PC-3 (cell line): ENCODE data around the gene SREK1. TPM values are rescaled to one million over a fixed set of nuclear protein-coding genes. Genes with fewer than 3 reads are reported as not detected.

Experiments
- ATAC-seq: fragments of 200-7000 bp; cut with Tn5 transposase; 2 replicates; pipeline ENCODE4 v1.9.1; 2020; ENCODE audit warnings: mild to moderate bottlenecking, moderate library complexity
- BruUV-seq: library from RNA; stranded (reverse); fragments of 400-500 nt; replicated peaks from 2 replicates; lab custom pipeline; 2021; lab: Mats Ljungman, UMichigan
- CTCF ChIA-PET: fragments of 300-600 bp; sonication (Branson Sonifier 250); formaldehyde crosslinking; loops from one replicate; lab custom pipeline; 2022; ENCODE audit warnings: antibody characterized with exemption; lab: Charles Lee
- POLR2A ChIA-PET: fragments of 300-600 bp; sonication (Branson Sonifier 250); formaldehyde crosslinking; loops from one replicate; lab custom pipeline; 2022; ENCODE audit warnings: antibody characterized with exemption; ENCODE audit not compliant: unreplicated experiment; lab: Charles Lee
- DNase-seq: peaks from one replicate; pipeline ENCODE4 v3.0.0-alpha.2; 2015
- H2AFZ ChIP-seq: fragments of 300-600 bp; sonication (generic); 2 replicates; pipeline ENCODE4 v1.6.0; 2016; ENCODE audit warnings: antibody characterized with exemption, low read length
- H3F3A ChIP-seq: fragments of 300-600 bp; sonication (generic); one replicate; pipeline ENCODE4 v1.6.0; 2017; ENCODE audit warnings: antibody characterized with exemption, low read length, control low read depth, mild to moderate bottlenecking; ENCODE audit not compliant: unreplicated experiment
- H3K27ac ChIP-seq: fragments of 300-600 bp; sonication (generic); 2 replicates; pipeline ENCODE4 v1.5.1; 2016; ENCODE audit warnings: mild to moderate bottlenecking, low read length
- H3K27me3 ChIP-seq: fragments of 300-600 bp; sonication (generic); 2 replicates; pipeline ENCODE4 v1.6.1; 2016; ENCODE audit warnings: low read length, mixed read lengths
- H3K36me3 ChIP-seq: fragments of 300-600 bp; sonication (generic); 2 replicates; pipeline ENCODE4 v1.6.1; 2016; ENCODE audit warnings: low read depth, mixed run types, low read length, mixed read lengths
- H3K4me1 ChIP-seq: fragments of 300-600 bp; sonication (generic); 2 replicates; pipeline ENCODE4 v1.5.1; 2016; ENCODE audit warnings: low read length; ENCODE audit not compliant: insufficient read depth
- H3K4me2 ChIP-seq: fragments of 300-600 bp; sonication (generic); 2 replicates; pipeline ENCODE4 v1.6.0; 2016; ENCODE audit warnings: low read length
- H3K4me3 ChIP-seq: fragments of 300-600 bp; sonication (generic); 2 replicates; pipeline ENCODE4 v1.5.1; 2016; ENCODE audit warnings: mild to moderate bottlenecking, low read length, mixed read lengths
- H3K79me2 ChIP-seq: fragments of 300-600 bp; sonication (generic); 2 replicates; pipeline ENCODE4 v1.6.1; 2017; ENCODE audit warnings: low read length, mixed read lengths
- H3K9ac ChIP-seq: fragments of 300-600 bp; sonication (generic); 2 replicates; pipeline ENCODE4 v1.6.0; 2016; ENCODE audit warnings: mild to moderate bottlenecking, low read length
- H3K9me2 ChIP-seq: fragments of 300-600 bp; sonication (generic); replicated peaks from 2 replicates; pipeline ENCODE4 v1.6.1; 2016; ENCODE audit warnings: mixed run types, low read length, mixed read lengths
- H3K9me3 ChIP-seq: fragments of 300-600 bp; sonication (generic); 2 replicates; pipeline ENCODE4 v1.6.1; 2016; ENCODE audit warnings: low read length, mixed read lengths
- H4K20me1 ChIP-seq: fragments of 300-600 bp; sonication (generic); 2 replicates; pipeline ENCODE4 v1.6.1; 2016; ENCODE audit warnings: low read length, mixed read lengths
- EZH2 ChIP-seq: fragments of 300-600 bp; sonication (generic); IDR thresholded peaks from one replicate; pipeline ENCODE4 v1.6.1; 2017; ENCODE audit warnings: antibody characterized with exemption, mild to moderate bottlenecking, low read length; ENCODE audit not compliant: unreplicated experiment
- EZH2phosphoT487 ChIP-seq: fragments of 300-600 bp; sonication (generic); IDR thresholded peaks from 2 replicates; pipeline ENCODE4 v1.6.1; 2018; ENCODE audit warnings: mild to moderate bottlenecking, antibody characterized with exemption, low read length, borderline replicate concordance
- intact Hi-C: fragments of 100-400 bp; cut with micrococcal nuclease; formaldehyde crosslinking; loops from 2 replicates; pipeline ENCODE4 v1.9.0; 2023
- total RNA-seq: library from RNA; depleted of rRNA; stranded (reverse); fragments of >200 nt; gene quantifications from 2 replicates; pipeline ENCODE4 v1.2.3, GENCODE V29; 2014
- TF ChIP-seq, protein P1 (sequence below): fragments of 300-600 bp; sonication (generic); conservative IDR thresholded peaks from 2 replicates; pipeline ENCODE4 v1.5.1; 2017; ENCODE audit warnings: antibody characterized with exemption, low read depth, mild to moderate bottlenecking, low read length

Gene SREK1
- total RNA-seq, 1 experiment from 2014 or later, result 43.1 TPM

DNA sequence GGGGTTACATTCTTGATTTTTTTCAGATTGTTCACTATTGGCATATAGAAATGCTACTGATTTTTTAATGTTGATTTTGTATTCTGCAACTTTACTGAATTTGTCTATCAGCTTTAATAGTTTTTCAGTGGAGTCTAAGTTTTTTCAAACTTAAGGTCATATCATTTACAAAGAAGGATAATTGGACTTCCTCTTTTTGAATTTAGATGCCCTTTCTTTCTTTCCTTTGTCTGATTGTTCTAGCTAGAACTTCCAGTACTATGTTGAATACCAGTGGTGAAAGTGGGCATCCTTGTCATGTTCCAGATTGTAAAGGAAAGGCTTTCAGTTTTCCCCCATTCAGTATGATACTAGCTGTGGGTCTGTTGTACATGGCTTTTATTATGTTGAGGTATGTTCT is 49.3 kb downstream of the SREK1 start:
- Histone ChIP-seq H3K4me3 (no peak overlapping the region), H2AFZ (no peak overlapping the region), H3K9ac (no peak overlapping the region), H3K79me2 (no peaks in the 10 kb centered on the region), H3K27me3 (no peaks in the 10 kb centered on the region), H3F3A (no peaks in the 10 kb centered on the region), H3K4me1 (no peaks in the 10 kb centered on the region), H3K4me2 (no peak overlapping the region), H3K36me3 (no peaks in the 10 kb centered on the region), H3K9me3 (no peaks in the 10 kb centered on the region), H3K27ac (no peak overlapping the region), H4K20me1 (no peaks in the 10 kb centered on the region), H3K9me2 (no peaks in the 10 kb centered on the region)
- ChIA-PET CTCF (no interaction called here), POLR2A (no interaction called here)
- no TSS peak for BruUV-seq
- intact Hi-C loops, result no loop called here
- ATAC-seq (no peak), DNase-seq (no peak)
- TF ChIP-seq, protein P1, sequence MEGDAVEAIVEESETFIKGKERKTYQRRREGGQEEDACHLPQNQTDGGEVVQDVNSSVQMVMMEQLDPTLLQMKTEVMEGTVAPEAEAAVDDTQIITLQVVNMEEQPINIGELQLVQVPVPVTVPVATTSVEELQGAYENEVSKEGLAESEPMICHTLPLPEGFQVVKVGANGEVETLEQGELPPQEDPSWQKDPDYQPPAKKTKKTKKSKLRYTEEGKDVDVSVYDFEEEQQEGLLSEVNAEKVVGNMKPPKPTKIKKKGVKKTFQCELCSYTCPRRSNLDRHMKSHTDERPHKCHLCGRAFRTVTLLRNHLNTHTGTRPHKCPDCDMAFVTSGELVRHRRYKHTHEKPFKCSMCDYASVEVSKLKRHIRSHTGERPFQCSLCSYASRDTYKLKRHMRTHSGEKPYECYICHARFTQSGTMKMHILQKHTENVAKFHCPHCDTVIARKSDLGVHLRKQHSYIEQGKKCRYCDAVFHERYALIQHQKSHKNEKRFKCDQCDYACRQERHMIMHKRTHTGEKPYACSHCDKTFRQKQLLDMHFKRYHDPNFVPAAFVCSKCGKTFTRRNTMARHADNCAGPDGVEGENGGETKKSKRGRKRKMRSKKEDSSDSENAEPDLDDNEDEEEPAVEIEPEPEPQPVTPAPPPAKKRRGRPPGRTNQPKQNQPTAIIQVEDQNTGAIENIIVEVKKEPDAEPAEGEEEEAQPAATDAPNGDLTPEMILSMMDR, result no peak
- no peak for TF ChIP-seq EZH2
- TF ChIP-seq EZH2phosphoT487, result no peak

DNA sequence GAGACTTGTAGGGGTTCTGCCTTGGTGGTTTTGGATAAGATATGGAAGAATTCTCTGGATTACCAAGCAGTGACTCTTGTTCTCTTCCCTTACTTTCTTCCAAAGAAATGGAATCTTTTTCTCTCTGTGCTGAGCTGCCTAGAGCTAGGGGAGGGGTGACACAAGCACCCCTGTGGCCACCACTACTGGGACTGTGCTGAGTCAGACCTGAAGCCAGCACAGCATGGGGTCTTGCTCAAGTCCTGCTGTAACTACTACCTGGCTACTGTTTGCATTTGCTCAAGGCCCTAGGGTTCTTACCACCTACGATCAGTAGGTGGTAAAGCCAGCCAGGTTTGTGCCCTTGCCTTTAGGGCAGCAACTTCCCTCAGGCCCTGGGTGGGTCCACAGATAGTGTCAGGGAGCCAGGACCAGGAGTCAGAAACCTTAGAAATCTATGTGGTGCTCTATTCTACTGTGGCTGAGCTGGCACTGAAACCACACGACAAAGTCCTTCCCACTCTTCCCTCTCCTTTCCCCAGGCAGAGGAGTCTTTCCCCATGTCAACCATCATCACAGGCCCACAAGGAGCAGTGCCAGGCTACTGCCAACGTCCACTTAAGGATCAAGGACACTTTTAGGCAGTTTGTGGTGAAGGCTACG is 53.8 kb downstream of the SREK1 start:
- no peaks in the 10 kb centered on the region for H3F3A ChIP-seq
- intact Hi-C loops, result no loop called here
- CTCF ChIA-PET, result no interaction called here
- DNase-seq (no peak), ATAC-seq (no peak)
- no peak overlapping the region for H3K4me3 ChIP-seq
- no peaks in the 10 kb centered on the region for H3K4me1 ChIP-seq
- no peaks in the 10 kb centered on the region for H3K9me2 ChIP-seq
- no peaks in the 10 kb centered on the region for H3K36me3 ChIP-seq
- BruUV-seq, result no TSS peak
- no peaks in the 10 kb centered on the region for H4K20me1 ChIP-seq
- TF ChIP-seq, protein P1, result no peak
- TF ChIP-seq EZH2phosphoT487 (no peak), EZH2 (no peak)
- no peak overlapping the region for H3K27ac ChIP-seq
- no peak overlapping the region for H2AFZ ChIP-seq
- H3K4me2 ChIP-seq, result no peak overlapping the region
- no peaks in the 10 kb centered on the region for H3K27me3 ChIP-seq
- H3K79me2 ChIP-seq, result no peaks in the 10 kb centered on the region
- H3K9ac ChIP-seq, result no peak overlapping the region
- no peaks in the 10 kb centered on the region for H3K9me3 ChIP-seq
- POLR2A ChIA-PET, result no interaction called here

DNA sequence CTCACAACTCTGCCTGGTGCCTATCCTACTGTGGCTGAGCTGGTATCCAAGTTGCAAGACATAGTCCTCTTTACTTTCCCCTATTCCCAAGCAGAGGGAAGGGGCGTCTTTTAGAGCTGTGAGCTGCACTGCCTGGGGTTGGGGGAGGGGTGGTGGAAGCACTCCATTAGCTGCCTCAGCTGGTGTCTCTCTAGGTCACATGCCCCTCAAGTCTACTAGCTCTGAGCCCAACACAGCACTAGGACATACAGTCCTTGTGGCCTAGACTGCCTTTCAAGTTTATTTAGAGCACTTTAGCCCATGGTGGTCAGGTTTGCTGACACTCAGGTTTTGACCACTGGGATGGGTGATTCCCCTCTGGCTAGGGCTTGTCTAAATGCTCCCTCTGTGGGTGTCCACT is 54.7 kb downstream of the SREK1 start:
- no peak overlapping the region for H3K4me2 ChIP-seq
- intact Hi-C loops, result no loop called here
- H3K9me3 ChIP-seq, result no peaks in the 10 kb centered on the region
- H3K4me3 ChIP-seq, result no peak overlapping the region
- BruUV-seq, result no TSS peak
- H4K20me1 ChIP-seq, result no peaks in the 10 kb centered on the region
- no peak for TF ChIP-seq EZH2
- TF ChIP-seq, protein P1, result no peak
- TF ChIP-seq EZH2phosphoT487, result no peak
- ChIA-PET POLR2A (no interaction called here), CTCF (no interaction called here)
- H3K9me2 ChIP-seq, result no peaks in the 10 kb centered on the region
- H3K36me3 ChIP-seq, result no peaks in the 10 kb centered on the region
- no peak overlapping the region for H3K9ac ChIP-seq
- no peaks in the 10 kb centered on the region for H3K4me1 ChIP-seq
- no peak for DNase-seq
- no peak for ATAC-seq
- H2AFZ ChIP-seq, result no peak overlapping the region
- no peak overlapping the region for H3K27ac ChIP-seq
- H3F3A ChIP-seq, result no peaks in the 10 kb centered on the region
- H3K27me3 ChIP-seq, result no peaks in the 10 kb centered on the region
- no peaks in the 10 kb centered on the region for H3K79me2 ChIP-seq
